HepG2 (cell line): ENCODE results near the gene ZSCAN2. TPM values are rescaled to one million over a fixed set of nuclear protein-coding genes. Genes with fewer than 3 reads are reported as not detected.

ENCODE experiments used
- GLI4 ChIP-seq: sonication (generic); formaldehyde crosslinking; IDR thresholded peaks from 2 replicates; pipeline ENCODE4 v1.5.1; 2020; ENCODE audit warnings: missing genetic modification reagents, mild to moderate bottlenecking, moderate library complexity, borderline replicate concordance
- GRHL1 ChIP-seq: sonication (generic); formaldehyde crosslinking; conservative IDR thresholded peaks from 2 replicates; pipeline ENCODE4 v1.8.0; 2022; ENCODE audit warnings: missing genetic modification reagents
- HNF1A ChIP-seq, 2 experiments: sonication (generic) in 1 of 2; formaldehyde crosslinking in 1 of 2; IDR thresholded peaks; 2 replicates each; pipeline versions ENCODE4 v1.4.0 to v1.6.1; 2016 to 2020; ENCODE audit warnings: borderline replicate concordance in 1 of 2, low read depth in 1 of 2, mild to moderate bottlenecking in 1 of 2, missing genetic modification reagents in 1 of 2
- RCOR2 ChIP-seq: IDR thresholded peaks from 2 replicates; pipeline ENCODE4 v1.6.1; 2016; ENCODE audit warnings: missing biosample characterization, missing genetic modification reagents
- ZEB1 ChIP-seq: IDR thresholded peaks from 2 replicates; pipeline ENCODE4 v1.6.1; 2012; ENCODE audit warnings: mild to moderate bottlenecking, low read depth, inconsistent platforms; ENCODE audit not compliant: insufficient replicate concordance
- ZNF160 ChIP-seq: sonication (generic); formaldehyde crosslinking; IDR thresholded peaks from 2 replicates; pipeline ENCODE4 v1.8.0; 2022; ENCODE audit warnings: mild to moderate bottlenecking, inconsistent platforms, missing genetic modification reagents
- ZNF687 ChIP-seq: sonication (generic); formaldehyde crosslinking; IDR thresholded peaks from 2 replicates; pipeline ENCODE4 v1.5.1; 2020; ENCODE audit warnings: mild to moderate bottlenecking, missing genetic modification reagents, moderate library complexity
- polyA plus RNA-seq, 8 experiments: library from polyadenylated mRNA; depleted of rRNA in 3 of 8; stranded (reverse) in 7 of 8; unstranded in 1 of 8; fragments of >200 nt; fragmentation: Illumina TruSeq in 4 of 8; extraction: Trizol in 4 of 8; gene quantifications; 2 replicates each; pipeline versions ENCODE4 v1.2.1 to v1.2.3, GENCODE V29; 2011 to 2016; ENCODE audit warnings: low read depth in 4 of 8, missing spikeins in 1 of 8, mixed read lengths in 1 of 8; ENCODE audit not compliant: insufficient read depth in 1 of 8
- total RNA-seq, 5 experiments: library from RNA; depleted of rRNA; stranded (reverse); fragments of >200 nt; fragmentation: Illumina TruSeq; extraction: Trizol; gene quantifications; 2 replicates each; pipeline ENCODE4 v1.2.3, GENCODE V29; 2016; ENCODE audit warnings: low read depth in 1 of 5
- TF ChIP-seq, protein P1 (sequence below): sonication (generic); IDR thresholded peaks from 2 replicates; pipeline ENCODE4 v1.6.1; 2016; ENCODE audit warnings: low read depth, borderline replicate concordance
- TF ChIP-seq, protein P2 (sequence below): sonication (generic); formaldehyde crosslinking; IDR thresholded peaks from 2 replicates; pipeline ENCODE4 v1.5.1; 2020; ENCODE audit warnings: missing genetic modification reagents, mild to moderate bottlenecking, borderline replicate concordance
- TF ChIP-seq, protein P3 (sequence below): sonication (generic); formaldehyde crosslinking; IDR thresholded peaks from 2 replicates; pipeline ENCODE4 v1.8.1; 2023; ENCODE audit warnings: mild to moderate bottlenecking, inconsistent platforms, moderate library complexity, missing genetic modification reagents, borderline replicate concordance
- TF ChIP-seq, protein P4 (sequence below): sonication (generic); formaldehyde crosslinking; IDR thresholded peaks from 2 replicates; pipeline ENCODE4 v1.4.0; 2020; ENCODE audit warnings: missing genetic modification reagents

The ZSCAN2 gene
- total and polyA plus RNA-seq, 2 of the 13 experiments (the other 11 are each of a cell fraction or from before 2014, with no cell fraction given): 11.4 to 21.5 TPM

- TF ChIP-seq ZEB1 (peak; percentile 99), HNF1A (IDR thresholded peaks at IDR 0.05; ENCODE audit: low read depth) (peak; percentile 68), HNF1A (CRISPR knock-in tag; IDR thresholded peaks at IDR 0.05; ENCODE audit: borderline replicate concordance) (peak; percentile 68; the same call in 1 of the 2 replicates), RCOR2 (CRISPR knock-in tag) (peak; percentile 82), GLI4 (no peak), GRHL1 (CRISPR knock-in tag) (no peak), ZNF687 (CRISPR knock-in tag) (peak; percentile 16; the same call in 1 of the 2 replicates), ZNF160 (CRISPR knock-in tag) (no peak)
- TF ChIP-seq, protein P1, sequence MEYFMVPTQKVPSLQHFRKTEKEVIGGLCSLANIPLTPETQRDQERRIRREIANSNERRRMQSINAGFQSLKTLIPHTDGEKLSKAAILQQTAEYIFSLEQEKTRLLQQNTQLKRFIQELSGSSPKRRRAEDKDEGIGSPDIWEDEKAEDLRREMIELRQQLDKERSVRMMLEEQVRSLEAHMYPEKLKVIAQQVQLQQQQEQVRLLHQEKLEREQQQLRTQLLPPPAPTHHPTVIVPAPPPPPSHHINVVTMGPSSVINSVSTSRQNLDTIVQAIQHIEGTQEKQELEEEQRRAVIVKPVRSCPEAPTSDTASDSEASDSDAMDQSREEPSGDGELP: peak; percentile 93; the same call in 1 of the 2 replicates
- TF ChIP-seq, protein P2, sequence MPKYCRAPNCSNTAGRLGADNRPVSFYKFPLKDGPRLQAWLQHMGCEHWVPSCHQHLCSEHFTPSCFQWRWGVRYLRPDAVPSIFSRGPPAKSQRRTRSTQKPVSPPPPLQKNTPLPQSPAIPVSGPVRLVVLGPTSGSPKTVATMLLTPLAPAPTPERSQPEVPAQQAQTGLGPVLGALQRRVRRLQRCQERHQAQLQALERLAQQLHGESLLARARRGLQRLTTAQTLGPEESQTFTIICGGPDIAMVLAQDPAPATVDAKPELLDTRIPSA (CRISPR knock-in tag): no peak
- TF ChIP-seq, protein P3, sequence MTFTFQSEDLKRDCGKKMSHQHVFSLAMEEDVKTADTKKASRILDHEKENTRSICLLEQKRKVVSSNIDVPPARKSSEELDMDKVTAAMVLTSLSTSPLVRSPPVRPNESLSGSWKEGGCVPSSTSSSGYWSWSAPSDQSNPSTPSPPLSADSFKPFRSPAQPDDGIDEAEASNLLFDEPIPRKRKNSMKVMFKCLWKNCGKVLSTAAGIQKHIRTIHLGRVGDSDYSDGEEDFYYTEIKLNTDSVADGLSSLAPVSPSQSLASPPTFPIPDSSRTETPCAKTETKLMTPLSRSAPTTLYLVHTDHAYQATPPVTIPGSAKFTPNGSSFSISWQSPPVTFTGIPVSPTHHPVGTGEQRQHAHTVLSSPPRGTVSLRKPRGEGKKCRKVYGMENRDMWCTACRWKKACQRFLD (CRISPR knock-in tag): no peak
- TF ChIP-seq, protein P4, sequence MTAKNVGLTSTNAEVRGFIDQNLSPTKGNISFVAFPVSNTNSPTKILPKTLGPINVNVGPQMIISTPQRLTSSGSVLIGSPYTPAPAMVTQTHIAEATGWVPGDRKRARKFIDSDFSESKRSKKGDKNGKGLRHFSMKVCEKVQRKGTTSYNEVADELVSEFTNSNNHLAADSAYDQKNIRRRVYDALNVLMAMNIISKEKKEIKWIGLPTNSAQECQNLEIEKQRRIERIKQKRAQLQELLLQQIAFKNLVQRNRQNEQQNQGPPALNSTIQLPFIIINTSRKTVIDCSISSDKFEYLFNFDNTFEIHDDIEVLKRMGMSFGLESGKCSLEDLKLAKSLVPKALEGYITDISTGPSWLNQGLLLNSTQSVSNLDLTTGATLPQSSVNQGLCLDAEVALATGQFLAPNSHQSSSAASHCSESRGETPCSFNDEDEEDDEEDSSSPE (CRISPR knock-in tag): no peak
Observed at GRCh38 chr15:84606653-84607120, 5.9 kb downstream of the ZSCAN2 start (continued).
